ENCODE data around the gene CST3.

GRCh38 chr20:23634985-23635767 is 2.6 kb downstream of the CST3 start:
- TF ChIP-seq CTCF (IDR thresholded peaks at IDR 0.05; ENCODE audit: borderline replicate concordance, extremely low read depth, low read length, poor library complexity, severe bottlenecking), result no peak
- no peak for TF ChIP-seq EZH2 (IDR thresholded peaks at IDR 0.05; ENCODE audit: borderline replicate concordance, low read depth, low read length, severe bottlenecking)

Measured in DND-41 (cell line).